IPS DF 4.7 (cell line): ENCODE results near the gene AHRR.
"Not testable (repeated sequence)": the region's sequence is repeated elsewhere in the genome, so short reads cannot be mapped to it uniquely, and the experiment has no call there.

Experiments used
- DNase-seq: peaks from one replicate; pipeline ENCODE4 v3.0.0-alpha.2; 2013; ENCODE audit warnings: low spot score; ENCODE audit errors: extremely low read depth

AHRR gene

DNA sequence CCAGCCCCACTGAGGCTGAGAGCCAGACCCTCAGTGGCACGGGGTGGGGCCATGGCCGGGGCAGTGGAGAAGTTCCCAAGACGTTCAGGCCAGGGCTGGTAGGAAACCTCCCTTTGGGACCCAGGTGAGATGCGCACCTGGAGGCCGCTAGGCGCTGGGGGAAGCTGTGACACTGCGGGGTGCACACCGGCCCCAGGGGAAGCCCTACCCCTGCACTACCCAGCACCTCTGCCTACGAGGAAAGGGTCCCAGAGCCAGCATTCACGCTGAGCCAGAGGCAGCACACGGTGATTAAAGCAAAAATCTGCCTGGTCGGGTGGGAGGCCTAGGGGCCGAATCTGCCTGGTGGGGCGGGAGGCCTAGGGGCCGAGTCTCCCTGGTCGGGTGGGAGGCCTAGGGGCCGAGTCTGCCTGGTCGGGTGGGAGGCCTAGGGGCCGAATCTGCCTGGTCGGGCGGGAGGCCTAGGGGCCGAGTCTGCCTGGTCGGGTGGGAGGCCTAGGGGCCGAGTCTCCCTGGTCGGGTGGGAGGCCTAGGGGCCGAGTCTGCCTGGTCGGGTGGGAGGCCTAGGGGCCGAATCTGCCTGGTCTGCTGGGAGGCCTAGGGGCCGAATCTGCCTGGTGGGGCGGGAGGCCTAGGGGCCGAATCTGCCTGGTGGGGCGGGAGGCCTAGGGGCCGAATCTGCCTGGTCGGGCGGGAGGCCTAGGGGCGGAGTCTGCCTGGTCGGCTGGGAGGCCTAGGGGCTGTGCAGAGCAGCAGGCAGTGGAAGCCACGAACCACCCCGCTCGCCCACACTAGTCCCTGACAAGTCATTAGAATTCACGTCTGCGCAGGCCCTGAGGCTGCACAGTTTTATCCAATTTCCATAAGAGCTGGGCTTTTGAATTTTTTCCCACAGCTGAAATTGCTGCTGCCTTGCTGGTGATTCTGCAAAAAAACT is 93.7 kb downstream of the AHRR start:
- not testable (repeated sequence) for DNase-seq

- no peak for DNase-seq
Measured at GRCh38 chr5:415928-416635, 94.6 kb downstream of the AHRR start.

GRCh38 chr5:416636-416960 is 95.1 kb downstream of the AHRR start:
- no peak for DNase-seq

DNA sequence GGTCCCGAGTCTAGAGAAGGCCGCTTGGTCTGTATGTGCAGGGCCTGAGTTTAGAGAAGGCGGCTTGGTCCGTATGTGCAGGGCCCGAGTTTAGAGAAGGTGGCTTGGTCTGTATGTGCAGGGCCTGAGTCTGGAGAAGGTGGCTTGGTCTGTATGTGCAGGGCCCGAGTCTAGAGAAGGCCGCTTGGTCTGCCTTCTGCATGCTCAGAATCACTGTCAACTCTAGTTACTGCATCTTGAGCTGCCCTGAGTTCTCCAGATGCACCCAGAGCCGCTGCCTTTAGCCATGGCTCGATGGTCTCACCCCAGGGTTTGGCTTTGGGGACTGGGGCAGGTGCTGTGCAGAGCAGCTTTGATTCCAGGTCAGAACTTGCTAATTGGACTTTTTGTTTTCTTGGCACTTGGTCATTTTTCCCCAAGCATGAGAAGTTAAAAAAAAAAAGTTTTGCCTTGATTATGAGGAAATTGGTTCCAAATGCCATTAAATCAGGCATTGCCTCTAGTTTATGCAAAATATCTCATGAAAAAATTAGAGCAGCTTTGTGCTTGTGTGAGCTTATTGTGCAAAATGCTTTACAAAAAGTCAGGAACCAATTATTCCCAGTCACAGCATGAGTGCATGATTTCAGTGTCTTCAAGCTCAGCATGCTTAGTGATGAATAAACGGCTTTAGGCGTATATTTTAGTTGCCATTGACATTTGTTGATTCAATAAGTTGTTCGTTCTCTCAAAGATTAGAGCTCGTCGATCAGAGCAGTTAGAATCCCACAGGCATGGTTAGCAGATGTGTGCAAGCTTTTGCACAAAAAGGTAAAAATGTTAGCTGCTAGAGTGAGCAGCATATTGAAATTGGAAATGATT is 96.0 kb downstream of the AHRR start:
- DNase-seq: no peak

- no peak for DNase-seq
Measured at GRCh38 chr5:418162-419121, 96.9 kb downstream of the AHRR start.

- DNase-seq: no peak
Measured at GRCh38 chr5:419970-420369, 98.5 kb downstream of the AHRR start.

GRCh38 chr5:420632-421286 is 99.2 kb downstream of the AHRR start:
- no peak for DNase-seq

DNA sequence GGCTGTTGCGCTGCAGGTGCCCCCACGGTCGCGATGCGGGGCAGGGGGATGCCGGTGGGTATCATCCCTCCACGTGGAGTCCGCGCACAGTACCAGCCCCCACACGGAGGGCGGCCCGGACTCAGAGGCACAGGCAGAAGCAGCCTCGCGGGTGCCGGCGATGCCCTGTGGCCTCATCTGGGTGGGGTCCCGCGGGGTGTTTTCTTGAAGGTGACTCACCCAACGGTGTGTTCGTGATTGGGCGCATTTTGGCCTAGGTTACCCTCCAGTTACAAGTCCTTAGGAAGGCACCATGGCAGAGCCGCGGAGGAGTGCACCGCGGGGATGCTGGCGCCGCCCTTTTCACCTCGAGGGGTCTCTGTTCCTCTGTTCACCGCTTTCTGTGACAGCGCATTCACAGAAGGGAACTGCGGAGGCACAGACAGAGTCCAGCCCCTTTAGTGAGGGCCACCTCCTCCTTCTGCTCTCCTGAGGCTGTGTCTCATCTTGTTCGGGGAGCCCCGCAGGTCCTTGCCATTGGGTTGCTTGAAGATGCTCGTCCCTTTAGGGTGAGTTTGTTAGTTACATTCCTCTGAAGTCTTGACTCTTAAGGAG is 99.9 kb downstream of the AHRR start:
- no peak for DNase-seq

- no peak for DNase-seq
Measured at GRCh38 chr5:421901-422300, 100.4 kb downstream of the AHRR start.

- DNase-seq: no peak
Measured at GRCh38 chr5:422323-423232, 101.1 kb downstream of the AHRR start.

DNA sequence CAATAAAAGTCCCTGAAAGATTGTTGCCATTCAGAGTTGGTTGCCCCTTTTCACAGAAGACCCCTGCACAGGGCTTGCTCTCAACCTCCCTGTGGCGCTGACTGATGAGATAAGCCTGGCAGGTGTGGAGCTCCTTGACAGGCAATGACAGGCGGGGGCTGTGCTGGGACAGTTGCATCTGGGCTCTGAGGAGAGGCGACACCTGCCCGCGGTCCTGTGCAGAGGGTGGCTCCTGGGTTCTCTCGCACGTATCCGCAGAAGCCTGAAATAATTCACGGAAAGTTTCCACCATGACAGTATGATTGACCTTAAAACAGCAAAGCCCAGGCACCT is 101.7 kb downstream of the AHRR start:
- no peak for DNase-seq

- DNase-seq: no peak
Measured at GRCh38 chr5:423626-424261, 102.2 kb downstream of the AHRR start.

DNA sequence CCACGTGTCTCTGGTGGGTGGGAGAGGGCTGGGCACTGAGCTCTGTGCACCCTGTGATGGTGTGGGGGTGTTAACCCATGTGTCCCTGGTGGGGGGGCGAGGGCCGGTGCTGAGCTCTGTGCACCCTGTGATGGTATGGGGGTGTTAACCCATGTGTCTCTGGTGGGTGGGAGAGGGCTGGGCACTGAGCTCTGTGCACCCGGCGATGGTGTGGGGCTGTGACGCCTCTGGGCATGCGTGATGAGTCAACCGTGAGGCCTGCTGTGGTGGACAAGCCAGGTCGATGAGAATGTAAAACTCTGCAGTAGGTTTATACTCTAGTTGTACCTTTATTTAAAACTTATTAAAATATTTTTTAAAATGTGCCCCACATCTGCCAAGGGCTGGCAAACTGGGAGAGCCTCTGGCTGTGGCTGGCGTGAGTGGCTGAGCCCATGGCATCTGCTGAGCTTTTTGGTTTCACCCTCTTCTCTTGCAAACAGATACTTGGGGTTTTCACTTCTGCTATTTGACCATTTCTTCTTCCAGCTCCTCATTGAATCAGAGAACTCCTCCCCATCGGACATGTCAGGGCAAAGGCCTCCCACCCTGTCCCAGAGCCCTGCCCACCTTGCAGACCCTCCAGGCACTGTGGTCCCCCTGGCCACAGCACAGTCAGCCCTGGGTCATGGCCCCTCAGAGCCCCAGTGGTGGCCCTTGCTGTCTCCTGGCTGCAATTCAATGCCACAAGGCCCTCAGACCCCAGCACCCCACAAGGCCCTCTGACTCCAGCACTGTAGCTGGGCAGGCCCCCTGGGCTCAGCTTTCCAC is 103.0 kb downstream of the AHRR start:
- no peak for DNase-seq

- DNase-seq: no peak
Measured at GRCh38 chr5:425714-426113, 104.2 kb downstream of the AHRR start.

DNA sequence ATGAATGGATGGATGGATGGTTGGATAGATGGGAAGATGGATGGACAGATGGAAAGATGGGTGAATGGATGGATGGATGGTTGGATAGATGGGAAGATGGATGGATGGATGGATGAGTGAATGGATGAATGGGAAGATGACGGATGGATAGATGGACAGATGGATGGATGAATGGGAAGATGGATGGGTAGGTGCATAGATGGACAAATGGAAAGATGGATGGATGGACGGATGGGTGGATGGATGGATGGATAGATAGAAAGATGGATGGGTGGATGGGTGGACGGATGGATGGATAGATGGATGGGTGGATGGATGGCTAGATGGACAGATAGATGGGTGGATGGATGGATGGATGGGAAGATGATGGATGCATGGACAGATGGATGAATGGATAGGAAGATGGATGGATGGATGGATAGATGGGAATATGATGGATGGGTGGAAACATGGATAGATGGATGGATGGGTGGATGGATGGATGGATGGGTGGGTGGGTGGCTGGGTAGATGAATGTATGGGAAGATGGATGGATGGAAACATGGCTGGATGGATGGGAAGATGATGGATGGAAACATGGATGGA is 105.0 kb downstream of the AHRR start:
- DNase-seq: no peak

DNA sequence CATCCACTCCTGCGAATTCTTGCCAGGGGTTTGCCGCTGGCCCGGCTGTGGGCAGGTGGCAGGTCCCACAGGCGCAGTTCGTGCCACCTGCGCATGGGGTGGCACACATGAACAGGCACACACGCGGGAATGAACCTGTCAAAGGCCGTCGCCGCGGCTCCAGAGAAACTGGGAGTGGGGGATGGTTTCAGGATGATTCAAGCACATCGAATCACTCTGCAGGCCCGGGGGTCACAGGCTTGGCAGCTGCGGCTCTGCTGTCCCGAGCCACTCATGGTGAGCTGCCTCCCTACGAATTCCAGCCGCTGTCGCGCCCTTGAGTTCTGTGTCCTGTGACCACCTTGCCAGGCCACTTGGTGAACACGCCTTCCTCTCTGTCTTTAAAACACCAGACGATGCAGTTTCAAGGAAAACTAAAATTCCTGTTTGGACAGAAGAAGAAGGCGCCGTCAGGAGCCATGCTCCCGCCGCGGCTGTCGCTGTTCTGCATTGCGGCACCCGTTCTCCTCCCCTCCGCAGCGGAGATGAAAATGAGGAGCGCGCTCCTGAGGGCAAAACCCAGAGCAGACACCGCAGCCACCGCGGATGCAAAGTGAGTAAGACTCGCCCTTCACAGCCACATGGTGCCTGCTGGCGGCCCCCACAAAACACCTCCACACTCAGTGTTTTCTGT is 106.0 kb downstream of the AHRR start:
- DNase-seq: no peak

- DNase-seq: no peak
Measured at GRCh38 chr5:428219-428618, 106.7 kb downstream of the AHRR start.
